C1 segment of cervical spinal cord (tissue), 14 donors: ENCODE measurements around the gene MCTP2.

ENCODE experiments used
- DNase-seq, 14 donors: peaks; one replicate each; lab custom pipeline; 2025; lab: John Stamatoyannopoulos, UW

Gene MCTP2

DNA sequence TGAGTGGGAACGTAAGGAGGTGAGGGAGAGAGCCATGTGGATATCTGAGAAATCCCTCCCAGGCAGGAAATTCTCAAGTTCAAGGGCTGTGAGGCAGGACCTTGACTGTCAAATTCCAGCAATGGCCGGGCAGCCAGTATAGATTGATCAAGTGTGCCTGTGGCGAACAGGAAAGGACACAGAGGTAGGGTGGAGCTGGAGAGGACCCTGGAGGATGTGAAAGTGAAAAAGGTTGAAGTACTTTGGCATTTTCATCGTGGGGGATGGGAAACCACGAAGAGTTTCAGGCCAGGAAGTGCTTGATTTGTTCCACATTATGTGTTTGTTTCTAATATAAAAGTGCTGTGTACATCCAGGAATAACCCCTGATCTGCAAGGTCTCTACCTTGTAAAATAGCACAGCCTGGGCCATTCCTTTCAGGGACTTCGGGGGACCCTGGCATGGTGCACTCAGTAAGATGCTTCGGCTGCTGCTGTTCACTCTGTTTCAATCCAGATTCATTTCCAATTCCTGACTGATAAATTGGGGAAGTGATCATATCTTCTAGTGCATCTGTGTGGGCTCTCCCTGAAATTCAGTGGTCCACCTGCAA lies 156.6 kb downstream of the MCTP2 start:
- no peak for DNase-seq

DNA sequence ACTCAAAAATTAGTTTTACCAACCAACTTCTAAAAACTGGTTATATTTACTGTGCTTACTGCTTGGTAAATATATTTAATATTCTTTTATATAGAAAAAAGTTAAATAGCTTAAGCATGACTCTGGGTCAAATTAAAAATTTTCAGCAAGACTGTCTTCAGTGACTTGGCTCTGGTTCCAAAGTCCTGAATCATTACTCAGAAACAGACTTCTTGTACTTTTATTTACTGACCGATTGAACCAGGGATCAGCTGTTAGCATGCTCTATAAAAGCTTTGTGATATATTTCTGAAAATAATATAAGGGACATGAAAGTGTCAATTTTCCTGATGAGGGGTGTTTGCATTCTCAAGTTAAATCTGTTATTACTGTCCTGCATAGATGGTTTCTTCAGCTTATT lies 164.3 kb downstream of the MCTP2 start:
- DNase-seq, result no peak

- no peak for DNase-seq
Observed at GRCh38 chr15:94397337-94397736, 166.0 kb downstream of the MCTP2 start.

- DNase-seq, result no peak
Observed at GRCh38 chr15:94398001-94398400, 166.6 kb downstream of the MCTP2 start.

GRCh38 chr15:94400526-94401298 lies 169.4 kb downstream of the MCTP2 start:
- no peak for DNase-seq

DNA sequence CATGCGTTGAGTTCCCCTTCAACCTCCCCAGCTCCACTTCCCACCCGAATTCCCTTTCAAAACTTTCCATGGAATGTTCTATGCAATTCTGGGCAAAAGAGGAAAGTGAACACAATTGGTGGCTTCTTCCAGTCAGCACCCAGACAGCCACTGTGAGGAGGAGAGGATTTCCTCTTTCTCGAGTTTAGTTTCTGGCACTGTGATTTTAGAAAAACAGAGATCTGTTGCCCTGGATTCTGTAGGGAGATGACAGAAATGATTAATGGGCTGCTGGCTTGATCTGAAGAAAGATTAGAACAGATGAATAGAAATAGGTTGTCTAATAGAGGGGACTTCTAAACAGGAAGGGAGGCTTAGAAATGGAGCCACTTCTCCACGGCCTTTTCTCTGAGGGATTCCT lies 172.0 kb downstream of the MCTP2 start:
- DNase-seq, result no peak

DNA sequence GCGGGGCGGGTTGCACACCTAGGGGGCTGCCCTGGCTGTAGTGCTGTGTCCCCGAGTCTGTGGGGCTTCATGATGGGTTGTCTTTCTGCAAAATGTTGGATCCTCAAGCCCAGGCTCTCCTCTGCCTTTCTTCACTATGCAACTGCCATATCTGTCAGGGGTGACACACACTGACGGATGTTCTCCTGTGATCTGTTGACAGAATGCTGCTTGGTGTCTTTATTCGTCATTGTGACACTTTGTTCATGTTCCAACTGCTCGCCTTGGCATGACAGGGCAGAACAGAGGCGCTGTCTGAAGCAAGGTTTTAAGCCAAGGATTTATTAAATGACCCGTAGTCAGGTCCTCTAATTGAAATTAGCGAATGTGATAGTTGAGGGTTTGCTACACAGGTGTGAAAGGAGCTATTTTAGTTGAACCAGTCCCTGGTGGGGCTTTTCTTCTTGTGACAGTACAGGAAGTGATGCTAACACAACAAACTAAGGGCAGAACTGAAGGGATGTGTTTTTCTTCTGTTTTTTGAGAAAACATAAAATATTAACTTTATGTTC lies 173.4 kb downstream of the MCTP2 start:
- DNase-seq, result no peak

DNA sequence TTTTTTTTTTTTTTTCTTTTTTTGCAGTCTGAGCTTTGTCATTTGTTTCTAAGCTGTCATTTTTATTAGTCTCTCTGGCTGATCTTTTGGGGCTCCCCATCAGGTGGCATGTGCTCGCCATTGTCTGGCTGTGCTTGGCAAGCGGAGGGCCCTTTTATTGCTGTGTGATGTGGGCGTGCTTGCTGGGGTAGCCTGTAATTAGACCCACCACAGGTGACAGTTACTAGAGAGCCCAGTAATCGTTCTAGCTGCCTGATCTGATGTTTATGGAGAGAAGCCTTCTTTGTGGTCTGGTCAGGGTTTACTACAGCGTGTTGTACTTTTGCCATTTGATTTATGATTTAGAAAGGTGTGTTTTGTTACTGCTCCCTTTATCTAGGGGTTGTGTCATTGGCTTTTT lies 179.9 kb downstream of the MCTP2 start:
- no peak for DNase-seq

- DNase-seq, result no peak
Observed at GRCh38 chr15:94411846-94412245, 180.5 kb downstream of the MCTP2 start.

DNA sequence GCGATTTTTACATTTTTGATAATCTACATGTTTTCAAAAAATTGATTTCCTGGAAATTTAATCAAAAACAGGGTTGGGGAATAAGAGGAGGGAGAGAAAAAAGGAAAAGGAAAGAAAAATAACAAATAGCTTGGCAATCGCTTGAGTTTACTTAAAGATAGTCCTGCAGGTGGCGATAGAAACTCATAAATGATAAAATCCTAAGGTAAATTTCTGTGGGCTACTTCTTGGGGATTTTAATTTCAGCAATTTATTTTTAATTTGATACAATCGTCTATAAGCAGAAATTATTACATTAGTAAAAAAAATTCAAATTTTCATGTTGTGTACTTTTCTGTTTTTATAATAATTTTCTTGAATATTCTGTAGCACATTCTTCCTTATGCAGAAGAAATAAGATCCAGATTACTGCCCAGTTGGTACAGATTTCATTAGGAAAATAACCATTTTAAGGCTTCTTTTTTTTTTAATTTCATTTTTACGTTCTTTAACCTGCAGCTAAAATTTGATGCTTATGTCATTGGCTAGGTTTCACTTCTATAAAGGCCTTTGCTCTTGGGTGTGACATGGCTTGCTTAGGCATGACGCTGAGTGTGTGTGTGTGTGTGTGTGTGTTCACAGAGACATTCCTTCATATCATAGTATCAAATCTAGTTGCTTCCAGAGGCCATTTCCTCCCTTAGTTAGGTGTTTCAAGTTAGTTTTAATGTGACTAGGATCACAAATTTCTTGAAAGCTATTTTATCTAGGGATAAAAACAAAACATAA lies 181.8 kb downstream of the MCTP2 start:
- no peak for DNase-seq

DNA sequence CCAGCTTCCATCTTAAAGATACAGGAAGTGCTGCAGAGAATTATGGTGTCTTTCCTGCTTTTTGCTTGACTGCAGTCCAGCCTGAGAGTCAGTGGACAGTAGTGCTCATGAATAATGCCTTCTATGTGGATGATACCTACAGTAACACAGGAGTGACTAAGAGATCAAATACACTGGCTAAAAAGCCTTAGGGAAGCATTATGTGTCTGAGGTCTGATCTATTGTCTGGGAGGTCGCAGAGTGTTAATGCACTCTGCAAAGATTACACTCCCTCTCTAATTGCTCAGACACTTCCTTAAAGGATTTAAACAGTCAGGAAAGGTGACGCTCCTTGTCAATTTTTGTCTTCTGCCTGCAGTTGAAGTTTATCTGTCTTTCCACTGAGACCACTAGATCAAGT lies 183.6 kb downstream of the MCTP2 start:
- DNase-seq, result no peak

GRCh38 chr15:94416267-94416666 lies 184.9 kb downstream of the MCTP2 start:
- no peak for DNase-seq

GRCh38 chr15:94416820-94417219 lies 185.5 kb downstream of the MCTP2 start:
- DNase-seq, result no peak

- DNase-seq, result no peak
Observed at GRCh38 chr15:94417501-94418293, 186.3 kb downstream of the MCTP2 start.

DNA sequence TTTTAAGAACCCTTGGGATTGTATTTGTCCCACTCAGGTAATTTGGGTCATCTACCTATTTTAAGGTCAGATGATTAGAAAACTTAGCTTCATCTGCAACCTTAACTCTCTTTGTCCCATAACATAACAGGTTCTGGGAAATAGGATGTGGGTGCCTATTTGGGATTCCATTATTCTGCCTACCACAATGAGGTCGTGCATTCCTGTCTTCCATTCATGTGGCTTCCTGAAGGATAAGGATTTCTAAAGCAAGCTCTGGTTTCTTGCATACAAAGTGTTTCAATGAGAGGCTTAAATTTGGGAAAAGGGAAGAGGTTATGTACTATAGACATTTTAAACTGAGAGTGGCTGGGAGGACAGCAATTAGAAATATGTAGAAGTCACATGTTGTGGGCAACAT lies 190.3 kb downstream of the MCTP2 start:
- no peak for DNase-seq

- DNase-seq, result no peak
Observed at GRCh38 chr15:94432279-94432678, 200.9 kb downstream of the MCTP2 start.

GRCh38 chr15:94439158-94439557 lies 207.8 kb downstream of the MCTP2 start:
- no peak for DNase-seq

DNA sequence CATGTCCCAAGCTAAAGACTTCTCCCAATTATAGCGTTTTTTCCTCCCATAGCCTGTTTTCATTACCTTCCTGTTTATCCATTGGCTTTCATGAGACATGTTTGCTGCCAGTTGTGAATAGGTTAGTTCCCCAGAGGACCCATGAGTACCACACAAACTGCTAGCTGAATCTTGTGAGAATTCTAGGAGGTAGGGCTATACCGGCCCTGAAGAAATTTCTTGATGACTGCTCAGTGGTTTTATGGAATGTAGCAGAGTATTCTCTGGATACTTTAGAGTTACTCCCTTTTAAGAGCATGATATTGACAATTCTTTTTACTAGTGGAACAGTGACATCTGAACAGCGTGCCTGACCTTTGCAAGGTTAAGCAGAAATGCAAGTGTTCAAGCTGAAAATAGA lies 210.4 kb downstream of the MCTP2 start:
- DNase-seq, result no peak

- DNase-seq, result no peak
Observed at GRCh38 chr15:94442480-94442879, 211.1 kb downstream of the MCTP2 start.

GRCh38 chr15:94443186-94443585 lies 211.8 kb downstream of the MCTP2 start:
- DNase-seq, result no peak

- no peak for DNase-seq
Observed at GRCh38 chr15:94445566-94446160, 214.3 kb downstream of the MCTP2 start.
